Cerebellar cortex (tissue), 1 donor: ENCODE results near the gene NAV1.
"Not testable (repeated sequence)": the region's sequence is repeated elsewhere in the genome, so short reads cannot be mapped to it uniquely, and the experiment has no call there.

Experiments
- DNase-seq: peaks from one replicate; pipeline ENCODE4 v3.0.0-alpha.2; 2015; ENCODE audit warnings: low spot score

NAV1 gene

DNA sequence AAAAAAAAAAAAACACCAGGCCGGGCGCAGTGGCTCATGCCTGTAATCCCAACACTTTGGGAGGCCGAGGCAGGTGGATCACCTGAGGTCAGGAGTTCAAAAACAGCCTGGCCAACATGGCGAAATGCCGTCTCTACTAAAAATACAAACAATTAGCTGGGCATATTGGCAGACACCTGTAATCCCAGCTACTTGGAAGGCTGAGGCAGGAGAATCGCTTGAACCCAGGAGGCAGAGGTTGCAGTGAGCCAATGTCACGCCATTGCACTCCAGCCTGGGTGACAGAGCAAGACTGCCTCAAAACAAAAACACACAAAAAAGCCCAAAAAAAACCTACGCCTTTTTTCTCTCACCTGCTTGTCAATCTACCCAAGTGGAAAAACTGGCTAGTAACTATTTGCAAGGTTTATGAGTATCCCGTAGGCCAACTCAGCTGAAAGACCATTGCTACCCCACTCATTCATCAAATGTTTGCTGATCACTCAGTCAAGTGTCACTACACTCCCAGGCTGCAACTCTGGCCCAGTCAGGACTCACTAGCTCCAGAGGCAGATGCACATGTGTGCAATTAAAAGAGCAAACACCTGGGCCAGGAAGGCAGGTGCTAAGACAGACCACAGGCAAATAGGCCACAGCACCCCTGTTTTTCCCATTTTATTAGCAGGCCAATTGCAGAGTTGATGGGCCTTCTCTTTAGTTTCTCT lies 34.0 kb upstream of the NAV1 start:
- no peak for DNase-seq

- DNase-seq = no peak
Measured at GRCh38 chr1:201505503-201505890, 33.4 kb upstream of the NAV1 start.

DNA sequence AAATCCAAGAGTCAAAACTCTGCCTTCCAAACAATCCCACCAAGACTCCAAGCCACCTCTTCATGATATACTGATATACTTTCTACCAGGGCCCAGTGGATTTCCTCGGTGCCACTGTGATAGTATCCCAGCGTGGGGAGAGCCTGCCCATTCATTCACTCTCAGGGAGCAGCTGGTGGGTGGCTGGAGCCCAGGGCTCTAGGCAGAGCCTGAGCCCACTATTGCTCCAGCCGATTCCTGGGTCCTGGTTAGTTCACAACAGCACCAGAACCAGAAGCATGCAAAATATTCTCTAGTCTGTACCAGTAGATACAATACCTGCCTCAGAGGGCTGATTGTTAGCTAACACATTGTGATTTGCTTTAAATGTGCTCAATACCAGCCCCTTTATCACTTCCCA lies 32.8 kb upstream of the NAV1 start:
- no peak for DNase-seq

DNA sequence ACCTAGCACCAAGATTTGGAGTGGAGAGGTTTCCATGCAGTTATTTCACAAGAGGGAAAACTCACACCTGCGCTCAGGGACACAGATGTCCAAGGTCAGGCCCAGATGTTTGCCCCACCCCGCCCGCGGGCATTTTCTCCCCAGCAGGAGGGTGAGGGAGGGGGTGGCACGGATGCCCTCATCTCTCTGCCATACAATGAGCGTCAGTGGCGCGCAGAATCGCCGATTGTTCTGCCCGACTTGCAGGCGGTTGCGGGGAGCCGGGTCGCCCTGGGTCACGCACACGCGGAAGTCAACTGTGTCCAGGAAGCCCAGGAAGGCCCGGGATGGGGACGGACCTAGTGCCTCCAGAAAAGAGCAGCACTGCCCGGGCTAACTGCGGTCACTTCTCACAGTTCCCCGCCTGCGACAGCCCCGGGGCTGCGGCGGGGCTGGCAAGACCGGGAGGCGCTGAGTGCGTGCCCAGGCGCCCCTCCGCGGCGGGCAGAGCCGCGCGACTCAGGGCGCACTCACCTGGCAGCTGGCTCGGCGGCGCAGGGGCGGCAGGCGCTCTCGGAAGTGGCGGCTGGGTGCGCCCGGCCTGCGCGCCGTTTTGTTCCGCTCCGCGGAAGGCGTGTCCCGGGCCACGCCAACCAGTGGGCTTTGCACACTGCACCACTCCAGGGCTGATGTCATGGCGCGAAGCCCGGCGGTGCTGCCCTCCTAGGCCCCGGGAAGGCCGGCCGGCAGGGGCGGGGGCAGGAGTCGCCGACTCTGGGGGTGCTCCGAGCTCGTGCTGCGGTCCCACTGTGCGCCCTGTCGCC lies 32.2 kb upstream of the NAV1 start, which contains the start of gene CSRP1:
CSRP1 (minus strand) TSS at position 567 of the 803 bp plus-strand sequence. CDS start 10,820 bp downstream, outside the sequence.
- DNase-seq = no peak

DNA sequence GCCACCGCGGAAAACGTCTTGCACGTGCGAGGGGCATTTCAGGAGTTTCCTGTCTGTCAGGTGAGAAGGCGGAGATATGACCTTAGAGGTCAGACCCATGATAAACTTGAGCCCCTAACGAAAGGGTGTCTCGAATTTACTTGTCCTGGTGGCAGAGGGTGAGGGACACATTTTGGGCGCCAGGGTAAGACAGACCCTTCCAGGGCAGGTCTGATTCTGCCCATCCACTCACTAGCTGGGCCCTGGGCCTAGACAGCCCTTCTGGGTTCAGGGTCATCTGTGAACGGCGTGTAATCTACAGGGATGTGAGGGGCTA lies 31.6 kb upstream of the NAV1 start:
- DNase-seq = no peak

DNA sequence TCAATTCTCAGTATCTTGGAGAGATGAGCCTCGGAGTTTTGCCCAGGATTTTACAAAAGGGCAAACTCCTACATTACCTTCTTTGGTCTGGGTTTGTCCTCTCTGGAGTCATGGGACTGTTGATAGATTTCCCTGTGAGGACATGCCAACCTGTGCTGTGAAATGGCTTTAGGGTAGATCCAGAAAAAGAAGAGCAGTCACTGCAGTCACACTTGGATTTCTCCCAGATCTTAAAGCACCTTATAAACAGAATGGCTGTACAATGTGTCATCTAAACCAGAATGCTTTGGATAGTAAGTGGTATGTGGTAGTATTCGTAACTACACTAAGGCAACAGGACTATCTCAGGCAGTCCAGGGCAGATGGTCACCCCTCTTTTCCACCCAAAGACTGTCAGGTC lies 30.1 kb upstream of the NAV1 start:
- no peak for DNase-seq

GRCh38 chr1:201509601-201510374 lies 29.1 kb upstream of the NAV1 start:
- DNase-seq = no peak

GRCh38 chr1:201510734-201511133 lies 28.2 kb upstream of the NAV1 start:
- no peak for DNase-seq

- DNase-seq = no peak
Measured at GRCh38 chr1:201511396-201511940, 27.5 kb upstream of the NAV1 start.

DNA sequence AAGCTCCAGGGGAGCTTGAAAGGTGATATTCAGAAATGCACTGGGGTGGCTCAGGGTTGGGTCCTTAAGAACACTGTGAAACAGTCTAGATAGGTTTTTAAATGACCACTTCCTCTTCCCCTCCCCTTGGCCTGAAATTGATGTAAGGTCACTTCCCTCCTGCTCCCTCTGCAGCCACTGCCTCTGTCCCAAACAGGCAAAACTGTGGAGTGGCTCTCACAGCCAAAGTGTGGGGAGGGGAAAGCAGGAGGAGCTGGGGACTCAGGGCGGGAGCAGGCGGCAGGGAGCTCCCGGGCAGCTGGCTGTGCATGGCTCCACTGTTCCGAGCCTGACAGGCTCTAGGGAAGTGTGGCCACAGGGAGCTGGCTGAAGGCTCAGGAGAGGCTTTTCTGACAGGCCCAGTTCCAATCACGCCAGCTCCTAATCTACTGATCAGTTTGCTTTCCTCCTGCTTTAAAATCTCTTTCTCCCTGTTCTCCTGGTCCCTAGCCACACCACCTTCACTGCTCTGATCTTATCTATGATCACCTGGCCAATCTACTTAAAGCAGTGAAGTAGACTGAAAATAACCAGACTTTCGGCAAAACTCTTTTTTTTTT lies 26.9 kb upstream of the NAV1 start:
- peak; percentile 55 for DNase-seq

DNA sequence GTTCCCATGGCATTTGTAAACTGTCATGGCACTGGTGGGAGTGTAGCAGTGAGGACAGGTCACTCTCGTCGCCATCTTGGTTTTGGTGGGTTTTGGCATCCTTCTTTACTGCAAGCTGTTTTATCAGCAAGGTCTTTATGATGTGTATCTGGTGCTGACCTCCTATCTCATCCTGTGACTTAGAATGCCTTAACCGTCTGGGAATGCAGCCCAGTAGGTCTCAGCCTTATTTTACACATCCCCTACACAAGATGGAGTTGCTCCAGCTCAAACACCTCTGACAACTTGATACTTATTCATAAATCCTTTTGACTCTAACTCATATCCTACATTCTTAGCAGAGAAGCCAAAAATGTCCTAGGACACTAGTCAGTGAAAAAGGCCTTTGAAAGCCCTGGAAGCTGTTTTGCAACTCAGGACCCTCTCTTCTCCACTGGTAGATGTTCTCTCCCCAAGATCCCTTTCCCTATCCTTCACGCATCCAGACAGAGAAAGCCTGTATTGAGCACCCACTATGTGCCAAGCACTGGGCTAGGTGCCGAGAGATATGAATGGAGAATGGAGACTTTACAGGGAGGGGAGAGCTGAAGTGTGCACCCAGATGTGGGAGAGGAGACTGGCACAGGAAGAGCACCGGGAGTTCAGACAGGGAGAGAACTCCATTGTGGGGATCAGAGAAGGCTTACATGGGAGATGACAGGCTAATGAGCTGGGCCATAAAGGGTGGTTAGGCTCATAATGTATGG lies 25.3 kb upstream of the NAV1 start:
- no peak for DNase-seq

- no peak for DNase-seq
Measured at GRCh38 chr1:201514466-201514865, 24.5 kb upstream of the NAV1 start.

- DNase-seq = no peak
Measured at GRCh38 chr1:201515062-201515750, 23.7 kb upstream of the NAV1 start.

DNA sequence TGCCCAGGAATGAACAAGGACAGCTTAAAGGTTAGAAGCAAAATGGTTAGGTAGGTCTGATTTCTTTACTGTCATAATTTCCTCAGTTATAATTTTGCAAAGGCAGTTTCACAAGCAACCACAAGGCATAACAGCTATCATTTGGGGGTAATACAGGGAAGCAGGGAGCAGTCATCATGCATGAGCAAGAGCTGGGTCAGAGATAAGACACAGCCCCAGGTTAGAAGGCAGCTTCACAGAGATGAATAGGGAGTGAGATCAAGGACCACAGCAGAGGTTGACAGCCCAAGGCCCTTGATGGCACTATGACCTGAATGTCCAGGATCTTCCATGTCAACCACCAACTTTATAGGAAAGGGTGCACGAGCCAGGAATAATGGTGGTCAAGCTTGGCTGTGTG lies 23.0 kb upstream of the NAV1 start:
- DNase-seq = no peak

- DNase-seq = no peak
Measured at GRCh38 chr1:201516511-201517127, 22.3 kb upstream of the NAV1 start.

DNA sequence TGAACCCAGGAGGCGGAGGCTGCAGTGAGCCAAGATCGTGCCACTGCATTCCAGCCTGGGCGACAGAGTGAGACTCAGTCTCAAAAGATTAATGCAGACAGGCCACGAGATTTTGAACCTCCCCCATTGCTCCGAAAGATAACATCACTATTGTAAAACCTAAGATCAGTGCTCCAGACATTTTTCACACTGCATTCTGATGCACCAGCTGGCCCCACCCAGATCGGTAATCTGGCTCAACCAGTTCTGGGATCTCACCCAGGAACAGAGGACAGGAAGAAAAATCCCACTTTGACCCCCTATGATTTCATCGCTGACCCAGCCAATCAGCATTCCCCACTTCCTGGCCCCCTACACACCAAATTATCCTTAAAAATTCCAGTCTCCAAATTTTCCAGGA lies 21.3 kb upstream of the NAV1 start:
- no peak for DNase-seq

DNA sequence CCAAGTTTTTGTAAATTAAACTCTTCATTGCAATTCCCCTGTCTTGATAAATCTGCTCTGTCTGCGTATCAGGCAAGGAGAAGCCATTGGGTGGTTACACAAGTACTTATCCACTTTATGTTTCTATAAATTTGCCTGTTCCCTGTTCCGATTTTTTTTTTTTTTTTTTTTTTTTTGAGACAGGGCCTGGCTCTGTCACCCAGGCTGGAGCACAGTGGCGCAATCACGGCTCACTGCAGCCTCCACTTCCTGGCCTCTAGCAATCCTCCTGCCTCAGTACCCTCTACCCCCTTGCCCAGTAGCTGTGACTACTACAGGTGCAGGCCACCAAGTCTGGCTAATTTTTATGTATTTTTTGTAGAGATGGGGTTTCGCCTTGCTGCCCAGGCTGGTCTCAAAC lies 20.9 kb upstream of the NAV1 start:
- no peak for DNase-seq

- DNase-seq = not testable (repeated sequence)
Measured at GRCh38 chr1:201520046-201520575, 18.8 kb upstream of the NAV1 start.

GRCh38 chr1:201525193-201525778 lies 13.6 kb upstream of the NAV1 start:
- DNase-seq = no peak

DNA sequence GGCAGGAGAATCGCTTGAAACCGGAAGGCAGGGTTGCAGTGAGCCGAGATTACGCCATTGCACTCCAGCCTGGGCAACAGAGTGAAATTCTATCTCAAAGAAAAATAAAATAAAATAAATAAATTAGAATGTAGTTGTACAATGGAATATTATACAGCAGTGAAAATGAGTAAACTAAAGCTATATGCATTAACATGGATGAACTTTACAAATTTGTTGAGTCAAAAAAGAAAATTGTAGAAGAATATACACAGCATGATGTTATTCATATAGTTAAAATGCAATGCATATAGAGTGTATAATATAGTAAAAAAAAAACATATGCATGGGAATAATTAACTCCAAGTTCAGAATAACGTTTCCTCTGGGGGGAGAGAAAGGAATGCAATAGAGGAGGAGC lies 11.0 kb upstream of the NAV1 start:
- DNase-seq = no peak
